ENCODE data around the gene RND2. TPM values are rescaled to one million over a fixed set of nuclear protein-coding genes. Genes with fewer than 3 reads are reported as not detected.

The RND2 gene
- total and polyA plus RNA-seq, 9 of the 15 experiments (the other 6 are each of a cell fraction or from before 2014, with no cell fraction given) = 0.15 to 1.9 (median 0.98) TPM

- TF ChIP-seq, protein P1, sequence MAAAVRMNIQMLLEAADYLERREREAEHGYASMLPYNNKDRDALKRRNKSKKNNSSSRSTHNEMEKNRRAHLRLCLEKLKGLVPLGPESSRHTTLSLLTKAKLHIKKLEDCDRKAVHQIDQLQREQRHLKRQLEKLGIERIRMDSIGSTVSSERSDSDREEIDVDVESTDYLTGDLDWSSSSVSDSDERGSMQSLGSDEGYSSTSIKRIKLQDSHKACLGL (CRISPR knock-in tag; IDR thresholded peaks at IDR 0.05; ENCODE audit: borderline replicate concordance, poor library complexity, severe bottlenecking) = no peak
- TF ChIP-seq, protein P2, sequence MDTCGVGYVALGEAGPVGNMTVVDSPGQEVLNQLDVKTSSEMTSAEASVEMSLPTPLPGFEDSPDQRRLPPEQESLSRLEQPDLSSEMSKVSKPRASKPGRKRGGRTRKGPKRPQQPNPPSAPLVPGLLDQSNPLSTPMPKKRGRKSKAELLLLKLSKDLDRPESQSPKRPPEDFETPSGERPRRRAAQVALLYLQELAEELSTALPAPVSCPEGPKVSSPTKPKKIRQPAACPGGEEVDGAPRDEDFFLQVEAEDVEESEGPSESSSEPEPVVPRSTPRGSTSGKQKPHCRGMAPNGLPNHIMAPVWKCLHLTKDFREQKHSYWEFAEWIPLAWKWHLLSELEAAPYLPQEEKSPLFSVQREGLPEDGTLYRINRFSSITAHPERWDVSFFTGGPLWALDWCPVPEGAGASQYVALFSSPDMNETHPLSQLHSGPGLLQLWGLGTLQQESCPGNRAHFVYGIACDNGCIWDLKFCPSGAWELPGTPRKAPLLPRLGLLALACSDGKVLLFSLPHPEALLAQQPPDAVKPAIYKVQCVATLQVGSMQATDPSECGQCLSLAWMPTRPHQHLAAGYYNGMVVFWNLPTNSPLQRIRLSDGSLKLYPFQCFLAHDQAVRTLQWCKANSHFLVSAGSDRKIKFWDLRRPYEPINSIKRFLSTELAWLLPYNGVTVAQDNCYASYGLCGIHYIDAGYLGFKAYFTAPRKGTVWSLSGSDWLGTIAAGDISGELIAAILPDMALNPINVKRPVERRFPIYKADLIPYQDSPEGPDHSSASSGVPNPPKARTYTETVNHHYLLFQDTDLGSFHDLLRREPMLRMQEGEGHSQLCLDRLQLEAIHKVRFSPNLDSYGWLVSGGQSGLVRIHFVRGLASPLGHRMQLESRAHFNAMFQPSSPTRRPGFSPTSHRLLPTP (IDR thresholded peaks at IDR 0.05; ENCODE audit: borderline replicate concordance, extremely low read depth, insufficient read length) = no peak
- no peak for TF ChIP-seq CBFA2T2 (conservative IDR thresholded peaks at IDR 0.05)
- no peak for TF ChIP-seq IRF9 (tag; IDR thresholded peaks at IDR 0.05)
- no peak for TF ChIP-seq FOXA3 (CRISPR knock-in tag; conservative IDR thresholded peaks at IDR 0.05 in 1 of 2, IDR thresholded peaks at IDR 0.05 in 1 of 2)
- TF ChIP-seq CC2D1A (IDR thresholded peaks at IDR 0.05) = no peak
- TF ChIP-seq ATF1 (CRISPR knock-in tag; IDR thresholded peaks at IDR 0.05) = no peak; the same call in 1 of the 2 replicates
- no peak; the same call in 1 of the 2 replicates for TF ChIP-seq ATF1 (tag; IDR thresholded peaks at IDR 0.05)
- TF ChIP-seq ZNF707 (CRISPR knock-in tag; conservative IDR thresholded peaks at IDR 0.05) = no peak
- no peak for TF ChIP-seq RBM17 (IDR thresholded peaks at IDR 0.05; ENCODE audit: borderline replicate concordance, low read depth, low read length)
- TF ChIP-seq, protein P3, sequence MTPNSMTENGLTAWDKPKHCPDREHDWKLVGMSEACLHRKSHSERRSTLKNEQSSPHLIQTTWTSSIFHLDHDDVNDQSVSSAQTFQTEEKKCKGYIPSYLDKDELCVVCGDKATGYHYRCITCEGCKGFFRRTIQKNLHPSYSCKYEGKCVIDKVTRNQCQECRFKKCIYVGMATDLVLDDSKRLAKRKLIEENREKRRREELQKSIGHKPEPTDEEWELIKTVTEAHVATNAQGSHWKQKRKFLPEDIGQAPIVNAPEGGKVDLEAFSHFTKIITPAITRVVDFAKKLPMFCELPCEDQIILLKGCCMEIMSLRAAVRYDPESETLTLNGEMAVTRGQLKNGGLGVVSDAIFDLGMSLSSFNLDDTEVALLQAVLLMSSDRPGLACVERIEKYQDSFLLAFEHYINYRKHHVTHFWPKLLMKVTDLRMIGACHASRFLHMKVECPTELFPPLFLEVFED (CRISPR knock-in tag; conservative IDR thresholded peaks at IDR 0.05) = no peak
- TF ChIP-seq, protein P4, sequence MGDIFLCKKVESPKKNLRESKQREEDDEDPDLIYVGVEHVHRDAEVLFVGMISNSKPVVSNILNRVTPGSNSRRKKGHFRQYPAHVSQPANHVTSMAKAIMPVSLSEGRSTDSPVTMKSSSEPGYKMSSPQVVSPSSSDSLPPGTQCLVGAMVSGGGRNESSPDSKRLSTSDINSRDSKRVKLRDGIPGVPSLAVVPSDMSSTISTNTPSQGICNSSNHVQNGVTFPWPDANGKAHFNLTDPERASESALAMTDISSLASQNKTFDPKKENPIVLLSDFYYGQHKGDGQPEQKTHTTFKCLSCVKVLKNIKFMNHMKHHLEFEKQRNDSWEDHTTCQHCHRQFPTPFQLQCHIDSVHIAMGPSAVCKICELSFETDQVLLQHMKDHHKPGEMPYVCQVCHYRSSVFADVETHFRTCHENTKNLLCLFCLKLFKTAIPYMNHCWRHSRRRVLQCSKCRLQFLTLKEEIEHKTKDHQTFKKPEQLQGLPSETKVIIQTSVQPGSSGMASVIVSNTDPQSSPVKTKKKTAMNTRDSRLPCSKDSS (IDR thresholded peaks at IDR 0.05; ENCODE audit: low read depth, partially characterized antibody) = no peak
- TF ChIP-seq ZNF174 (CRISPR knock-in tag; IDR thresholded peaks at IDR 0.05) = no peak
- TF ChIP-seq BHLHE40 (IDR thresholded peaks at IDR 0.05; ENCODE audit: low read length) = no peak
- TF ChIP-seq SIX5 (IDR thresholded peaks at IDR 0.05; ENCODE audit: borderline replicate concordance in 1 of 2, insufficient read depth in 1 of 2, low read depth in 1 of 2, low read length in 2 of 2) = no peak
- TF ChIP-seq XRCC4 (IDR thresholded peaks at IDR 0.05; ENCODE audit: extremely low read depth, insufficient read depth, insufficient read length) = no peak
- TF ChIP-seq ZNF143 (CRISPR knock-in tag; IDR thresholded peaks at IDR 0.05) = no peak
- TF ChIP-seq, protein P5, sequence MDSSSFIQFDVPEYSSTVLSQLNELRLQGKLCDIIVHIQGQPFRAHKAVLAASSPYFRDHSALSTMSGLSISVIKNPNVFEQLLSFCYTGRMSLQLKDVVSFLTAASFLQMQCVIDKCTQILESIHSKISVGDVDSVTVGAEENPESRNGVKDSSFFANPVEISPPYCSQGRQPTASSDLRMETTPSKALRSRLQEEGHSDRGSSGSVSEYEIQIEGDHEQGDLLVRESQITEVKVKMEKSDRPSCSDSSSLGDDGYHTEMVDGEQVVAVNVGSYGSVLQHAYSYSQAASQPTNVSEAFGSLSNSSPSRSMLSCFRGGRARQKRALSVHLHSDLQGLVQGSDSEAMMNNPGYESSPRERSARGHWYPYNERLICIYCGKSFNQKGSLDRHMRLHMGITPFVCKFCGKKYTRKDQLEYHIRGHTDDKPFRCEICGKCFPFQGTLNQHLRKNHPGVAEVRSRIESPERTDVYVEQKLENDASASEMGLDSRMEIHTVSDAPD (CRISPR knock-in tag; IDR thresholded peaks at IDR 0.05) = no peak
- TF ChIP-seq SETDB1 (IDR thresholded peaks at IDR 0.05; ENCODE audit: low read length) = no peak
Observed at GRCh38 chr17:42980274-42980765, 44.7 kb upstream of the RND2 start, which contains the start of gene RUNDC1 (continued).

Measured in K562 (cell line).